Upper lobe of left lung (tissue), 6 donors: ENCODE measurements around the gene WBP2. TPM values are rescaled to one million over a fixed set of nuclear protein-coding genes. Genes with fewer than 3 reads are reported as not detected.

Source experiments
- ATAC-seq, 2 donors: fragments of 200-7000 bp; cut with Tn5 transposase; one replicate each; pipeline ENCODE4 v1.9.1; 2022; ENCODE audit warnings: mild to moderate bottlenecking in 2 of 2, moderate library complexity in 2 of 2; ENCODE audit not compliant: low FRiP score in 2 of 2
- DNase-seq, 2 donors: peaks; one replicate each; pipeline ENCODE4 v3.0.0-alpha.2; 2019 to 2020
- H3K27ac ChIP-seq, 4 donors: fragments of 200-600 bp; sonication (generic); one replicate each; pipeline ENCODE4 v1.5.1; 2016 to 2019
- H3K27me3 ChIP-seq, 4 donors: fragments of 200-600 bp; sonication (generic); one replicate each; pipeline ENCODE4 v1.5.1; 2017 to 2019
- H3K36me3 ChIP-seq, 4 donors: fragments of 200-600 bp; sonication (generic); one replicate each; pipeline ENCODE4 v1.5.1; 2016 to 2019
- H3K4me1 ChIP-seq, 4 donors: fragments of 200-600 bp; sonication (generic); one replicate each; pipeline ENCODE4 v1.5.1; 2018 to 2019
- H3K4me3 ChIP-seq, 4 donors: fragments of 200-600 bp; sonication (generic); one replicate each; pipeline ENCODE4 v1.5.1; 2017 to 2019; ENCODE audit warnings: mild to moderate bottlenecking in 2 of 4, moderate library complexity in 1 of 4
- H3K9me3 ChIP-seq, 4 donors: fragments of 200-600 bp; sonication (generic); one replicate each; pipeline ENCODE4 v1.5.1; 2018 to 2019
- CTCF ChIP-seq, 6 experiments: fragments of 450-650 bp in 4 of 6; fragments of 200-600 bp in 2 of 6; sonication (generic) in 2 of 6; IDR thresholded peaks; one replicate each; pipeline ENCODE4 v1.5.1; 2016 to 2019; ENCODE audit warnings: antibody characterized with exemption in 6 of 6
- EP300 ChIP-seq, 4 donors: sonication (generic); formaldehyde crosslinking; IDR thresholded peaks; one replicate each; pipeline ENCODE4 v1.5.1; 2017; ENCODE audit warnings: antibody characterized with exemption in 4 of 4, control low read depth in 2 of 4
- POLR2A ChIP-seq, 4 donors: fragments of 450-650 bp; IDR thresholded peaks; one replicate each; pipeline ENCODE4 v1.5.1; 2016 to 2017; ENCODE audit warnings: antibody characterized with exemption in 4 of 4, mild to moderate bottlenecking in 2 of 4
- POLR2AphosphoS5 ChIP-seq, 2 donors: sonication (generic); formaldehyde crosslinking; IDR thresholded peaks; one replicate each; pipeline ENCODE4 v1.5.1; 2017; ENCODE audit warnings: antibody characterized with exemption in 2 of 2
- WGBS, 2 donors: methylation state at CpG; one replicate each; pipeline ENCODE4 v1.1.5; 2017 to 2018; 5-methylcytosine and 5-hydroxymethylcytosine counted together
- total RNA-seq, 6 donors: library from RNA; depleted of rRNA in 4 of 6; stranded (reverse); fragments of >200 nt in 4 of 6; gene quantifications; one replicate each; pipeline versions ENCODE4 v1.1.0 to v1.2.1, GENCODE V29; 2016 to 2021
- donor health status: DM: no; HTN: no; CAD: no; lungs with moderate emphysema.
- donor health status: DM: no; HTN: yes; CAD: no; lungs with severe emphysema.

The WBP2 gene
- total RNA-seq: 100 to 1,000 TPM in 2 of 6 donors, 10 to 100 TPM in 4; 70.1 to 183 (median 87.8) TPM

DNA sequence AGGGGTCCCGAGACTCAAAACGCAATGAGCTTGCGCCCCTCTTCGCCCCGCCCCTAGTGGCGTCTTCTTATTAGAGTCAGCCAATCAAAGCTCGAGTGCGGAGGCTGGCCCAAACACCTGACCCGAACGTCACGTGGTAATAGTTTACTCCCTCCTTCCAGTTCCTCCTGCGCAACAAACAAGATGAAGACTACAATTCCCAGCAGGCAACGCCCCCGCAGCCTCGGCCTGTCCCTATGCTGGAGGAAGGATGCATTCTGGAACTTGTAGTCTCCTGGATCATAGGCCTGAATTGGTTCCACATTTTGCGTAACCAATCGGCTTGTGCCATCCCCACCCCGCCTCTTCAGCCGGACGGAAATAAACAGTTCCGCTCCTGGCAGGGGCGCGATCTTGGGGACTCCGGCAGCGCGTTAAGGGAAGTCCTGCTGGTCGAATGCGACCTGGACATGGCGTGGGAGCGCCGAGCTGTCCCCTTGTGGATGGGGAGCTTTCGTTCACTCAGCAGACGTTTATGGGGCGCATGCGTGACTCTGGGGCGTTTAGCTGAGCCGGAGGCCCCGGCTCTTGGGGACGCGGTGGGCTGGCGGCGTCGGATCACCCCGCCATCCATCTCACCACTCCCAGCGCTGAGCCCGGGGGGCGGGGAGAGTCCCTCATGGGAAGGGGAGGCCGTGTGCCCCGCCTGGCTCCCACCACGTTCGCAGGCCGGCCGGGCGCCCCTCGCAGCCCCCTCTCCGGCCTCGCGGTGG lies at the start of gene WBP2:
Gene WBP2, minus strand, starts transcription at position 26 of the 752 bp plus-strand sequence. CDS start 38 bp downstream, outside the sequence.
- Histone ChIP-seq H3K4me1 (peaks cover 27 to 42% (median 36%) of the 10 kb centered on the region in 4 donors), H3K9me3 (no peaks in the 10 kb centered on the region), H3K36me3 (peaks cover 15 to 23% (median 17%) of the 10 kb centered on the region in 4 donors), H3K27me3 (no peaks in the 10 kb centered on the region), H3K27ac (peak within 1 kb of the TSS; percentile 98 to 100 (median 100)), H3K4me3 (peak within 1 kb of the TSS; percentile 73 to 94 (median 91))
- ATAC-seq (peak; percentile 96 to 99), DNase-seq (peak; percentile 91 to 100)
- WGBS, 2 donors: 0 to 2% methylated on average over 28 to 38 of the region's 58 CpGs
- TF ChIP-seq POLR2AphosphoS5 (IDR thresholded peaks at IDR 0.05) (peak; percentile 100), POLR2A (IDR thresholded peaks at IDR 0.05) (peak; percentile 92 to 100 (median 98)), EP300 (IDR thresholded peaks at IDR 0.05) (peak in 1 of 4 donors; percentile 65), CTCF (IDR thresholded peaks at IDR 0.05) (peak; percentile 24 to 86 (median 70))

DNA sequence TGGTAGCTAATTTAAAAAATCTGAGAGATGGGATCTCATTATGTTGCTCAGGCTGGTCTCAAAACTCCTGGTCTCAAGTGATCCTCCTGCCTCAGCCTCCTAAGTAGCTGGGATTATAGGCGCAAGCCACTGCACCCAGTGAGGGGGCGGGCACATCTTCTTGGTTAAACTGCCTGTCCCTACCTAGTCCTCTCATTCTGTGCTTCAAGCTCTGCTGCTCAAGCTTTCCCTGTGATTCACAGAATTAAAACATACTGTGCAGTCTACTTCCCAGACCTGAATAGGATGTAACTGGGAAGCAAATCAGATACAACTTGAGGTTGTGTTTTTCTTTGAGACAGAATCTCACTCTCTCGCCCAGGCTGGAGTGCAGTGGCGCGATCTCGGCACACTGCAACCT lies 47.3 kb upstream of the WBP2 start:
- Histone ChIP-seq H3K4me1 (peaks cover 19 to 30% (median 26%) of the 10 kb centered on the region in 4 donors), H3K27ac (no peak overlapping the region), H3K36me3 (peaks cover 16 to 58% (median 47%) of the 10 kb centered on the region in 4 donors), H3K4me3 (no peak overlapping the region), H3K27me3 (no peaks in the 10 kb centered on the region), H3K9me3 (no peaks in the 10 kb centered on the region)
- no peak for TF ChIP-seq EP300 (IDR thresholded peaks at IDR 0.05)
- TF ChIP-seq POLR2AphosphoS5 (IDR thresholded peaks at IDR 0.05): no peak
- TF ChIP-seq POLR2A (IDR thresholded peaks at IDR 0.05): no peak
- TF ChIP-seq CTCF (IDR thresholded peaks at IDR 0.05): no peak
- DNase-seq (no peak), ATAC-seq (no peak)
- 96 to 99% methylated on average over 6 of the region's 6 CpGs for WGBS, 2 donors

DNA sequence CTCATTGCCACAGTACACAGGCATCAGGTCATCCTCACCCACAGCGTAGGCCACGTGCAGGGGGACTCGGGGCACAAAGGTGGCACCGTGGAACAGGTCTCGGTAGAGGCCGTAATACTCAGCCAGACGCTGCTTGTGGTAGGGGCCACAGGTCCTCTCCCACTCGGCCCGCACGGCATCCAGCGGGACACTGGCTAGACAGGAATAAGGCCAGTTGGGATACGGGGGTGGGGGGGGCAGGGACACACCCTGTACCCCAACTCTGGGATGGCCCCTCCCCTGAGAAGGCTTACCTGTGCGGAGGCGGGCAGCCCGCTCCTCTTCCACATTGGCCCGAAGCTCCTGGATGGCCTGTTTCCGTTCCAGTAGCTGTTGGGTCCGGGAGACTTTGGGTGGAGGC lies 46.6 kb upstream of the WBP2 start:
- no peak for ATAC-seq
- 90 to 94% methylated on average over 9 to 18 of the region's 18 CpGs for WGBS, 2 donors
- Histone ChIP-seq H3K27ac (no peak overlapping the region), H3K36me3 (peaks cover 16 to 58% (median 47%) of the 10 kb centered on the region in 4 donors), H3K4me1 (peaks cover 24 to 36% (median 32%) of the 10 kb centered on the region in 4 donors), H3K4me3 (no peak overlapping the region), H3K27me3 (no peaks in the 10 kb centered on the region), H3K9me3 (no peaks in the 10 kb centered on the region)
- DNase-seq: no peak
- TF ChIP-seq POLR2AphosphoS5 (IDR thresholded peaks at IDR 0.05) (no peak), CTCF (IDR thresholded peaks at IDR 0.05) (no peak), POLR2A (IDR thresholded peaks at IDR 0.05) (no peak), EP300 (IDR thresholded peaks at IDR 0.05) (no peak)

DNA sequence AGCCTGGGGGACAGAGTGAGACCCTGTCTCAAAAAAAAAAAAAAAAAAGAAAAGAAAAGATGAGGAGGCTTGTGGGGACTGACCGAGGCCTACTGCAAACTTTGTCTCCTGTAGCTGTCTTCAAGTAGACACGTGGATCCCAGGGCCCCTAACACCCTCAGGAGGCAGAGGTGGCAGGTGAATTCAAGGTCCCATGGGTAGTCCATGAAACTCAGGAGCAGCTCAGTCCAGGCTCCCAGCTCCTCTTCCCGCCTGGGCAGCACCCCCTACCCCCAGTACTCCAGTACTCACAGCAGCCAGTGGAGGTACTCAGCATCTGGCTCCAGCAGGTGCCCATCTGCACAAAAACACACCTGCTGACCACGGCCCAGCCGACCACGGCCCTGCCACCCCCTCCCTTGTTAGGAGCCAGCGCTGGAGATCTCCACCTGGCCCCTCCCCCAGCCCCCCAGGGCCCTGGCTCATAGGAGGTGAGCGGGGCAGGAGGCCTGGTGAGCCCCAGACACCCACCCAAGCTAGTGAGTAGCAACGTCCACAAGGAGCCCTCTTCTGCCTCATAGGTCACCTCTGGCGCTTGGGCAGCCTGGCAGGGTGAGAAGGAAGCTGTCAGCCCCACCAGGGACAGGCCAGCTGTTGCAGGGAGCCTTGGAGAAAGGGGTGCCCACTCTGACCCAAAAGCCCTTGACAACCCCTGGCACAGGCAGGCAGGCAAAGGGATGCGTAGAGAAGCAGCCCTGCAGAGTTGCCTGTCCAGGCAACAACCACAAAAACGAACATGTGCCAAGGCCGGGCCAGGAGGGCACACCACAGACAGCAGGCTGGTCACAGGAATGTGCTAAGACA lies 45.8 kb upstream of the WBP2 start:
- no peak for ATAC-seq
- H3K9me3 ChIP-seq: no peaks in the 10 kb centered on the region
- WGBS, 2 donors: 80 to 86% methylated on average over 11 of the region's 13 CpGs
- peaks cover 16 to 58% (median 47%) of the 10 kb centered on the region in 4 donors for H3K36me3 ChIP-seq
- no peak for TF ChIP-seq EP300 (IDR thresholded peaks at IDR 0.05)
- TF ChIP-seq POLR2A (IDR thresholded peaks at IDR 0.05): no peak
- TF ChIP-seq CTCF (IDR thresholded peaks at IDR 0.05): no peak
- TF ChIP-seq POLR2AphosphoS5 (IDR thresholded peaks at IDR 0.05): no peak
- peaks cover 24 to 33% (median 27%) of the 10 kb centered on the region in 4 donors for H3K4me1 ChIP-seq
- H3K4me3 ChIP-seq: no peak overlapping the region
- H3K27me3 ChIP-seq: no peaks in the 10 kb centered on the region
- DNase-seq: no peak
- H3K27ac ChIP-seq: no peak overlapping the region
